T-helper 17 cell (primary cell): ENCODE measurements around the gene FLRT3. TPM values are rescaled to one million over a fixed set of nuclear protein-coding genes. Genes with fewer than 3 reads are reported as not detected.

Experiments used
- ATAC-seq: fragments of 150-1000 bp; cut with Tn5 transposase; 2 replicates; pipeline ENCODE4 v1.10.0; 2021; ENCODE audit warnings: mild to moderate bottlenecking, moderate library complexity
- DNase-seq, 3 donors: peaks; one replicate each; pipeline versions ENCODE4 v3.0.0 to v3.0.0-alpha.2; 2020 to 2021
- H3K9me3 ChIP-seq: one replicate; pipeline ENCODE4 v1.7.0; 2013; ENCODE audit warnings: low read length, mild to moderate bottlenecking; ENCODE audit not compliant: control insufficient read depth, poor library complexity, severe bottlenecking
- H3K27ac Mint-ChIP-seq: one replicate; pipeline ENCODE4 v1.8.0; 2022; ENCODE audit warnings: mild to moderate bottlenecking, moderate library complexity, mixed read lengths
- H3K27me3 Mint-ChIP-seq: one replicate; pipeline ENCODE4 v1.8.0; 2022; ENCODE audit warnings: mixed read lengths
- H3K36me3 Mint-ChIP-seq: one replicate; pipeline ENCODE4 v1.8.0; 2022; ENCODE audit warnings: low read depth, mixed read lengths
- H3K4me1 Mint-ChIP-seq: one replicate; pipeline ENCODE4 v1.8.0; 2022; ENCODE audit warnings: mild to moderate bottlenecking, mixed read lengths
- H3K4me3 Mint-ChIP-seq: one replicate; pipeline ENCODE4 v1.8.0; 2022; ENCODE audit warnings: mild to moderate bottlenecking, moderate library complexity, mixed read lengths
- total RNA-seq, 4 donors: library from RNA in 2 of 4; stranded (reverse) in 2 of 4; gene quantifications; one replicate each; pipeline ENCODE4 v1.2.3 and lab custom pipeline; 2022 to 2026

The FLRT3 gene
- total RNA-seq (not detected), total RNA-seq (lab: John Stamatoyannopoulos, UW) (0 reads per million in 2 donors)

- no peak within 1 kb of the TSS for H3K27ac Mint-ChIP-seq
- H3K4me3 Mint-ChIP-seq: no peak within 1 kb of the TSS
- H3K4me1 Mint-ChIP-seq: no peaks in the 10 kb centered on the region
- DNase-seq (no peak), ATAC-seq (peak; percentile 14)
- no peaks in the 10 kb centered on the region for H3K27me3 Mint-ChIP-seq
- no peaks in the 10 kb centered on the region for H3K9me3 ChIP-seq
- H3K36me3 Mint-ChIP-seq: no peaks in the 10 kb centered on the region
These were observed at the start of gene FLRT3 for GRCh38 chr20:14337400-14338171. TSS of gene FLRT3 (minus strand) at chr20:14337612. CDS start at chr20:14327506, 10,106 bp downstream.

DNA sequence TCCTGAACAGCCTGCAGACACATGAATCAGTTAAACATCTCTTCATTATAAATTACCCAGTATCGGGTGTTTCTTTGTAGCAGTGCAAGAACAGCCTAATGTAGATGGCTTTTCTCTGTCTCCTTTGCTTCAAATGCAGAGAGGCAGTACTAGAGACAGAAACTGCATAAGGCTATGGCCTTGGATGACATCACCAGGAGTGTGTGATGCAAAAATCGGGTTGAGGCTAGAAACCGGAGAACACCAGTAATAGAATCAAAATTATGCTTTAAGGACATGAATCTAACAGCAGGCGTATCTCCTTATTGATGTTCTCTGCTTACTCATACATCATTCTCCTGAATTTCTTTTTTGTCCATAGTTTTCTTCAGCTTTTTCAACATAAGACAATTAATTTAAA, 49.3 kb upstream of the FLRT3 start:
- ATAC-seq (no peak), DNase-seq (no peak)
- Mint-ChIP-seq H3K27ac (no peak overlapping the region), H3K36me3 (no peaks in the 10 kb centered on the region), H3K27me3 (no peaks in the 10 kb centered on the region), H3K4me3 (no peak overlapping the region), H3K4me1 (no peaks in the 10 kb centered on the region)
- H3K9me3 ChIP-seq: no peaks in the 10 kb centered on the region

DNA sequence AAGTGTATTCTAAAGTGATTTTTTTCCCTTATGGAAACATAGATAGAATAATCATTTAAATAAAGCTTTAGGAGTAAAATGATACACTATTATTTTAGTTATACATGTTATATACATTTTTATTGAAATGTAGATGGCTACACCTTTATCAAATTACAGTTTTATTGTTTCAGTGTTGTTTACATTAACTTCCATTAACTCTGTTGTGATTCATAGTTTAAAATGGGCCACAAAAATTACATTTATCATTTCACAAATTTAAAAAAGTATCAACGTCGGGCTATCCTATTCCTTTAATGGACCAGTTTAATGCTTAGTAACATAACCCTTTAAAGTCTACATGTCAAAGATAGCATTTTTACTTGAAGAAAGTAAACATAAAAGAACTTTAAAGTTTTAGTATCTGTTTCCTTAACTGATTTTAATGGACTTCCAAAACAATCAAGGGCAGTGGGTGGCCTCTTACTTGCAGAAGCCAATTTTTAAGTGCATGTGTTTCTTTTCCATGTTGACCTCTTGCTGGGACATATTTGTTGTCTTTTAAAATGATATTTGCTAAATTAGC, 47.8 kb upstream of the FLRT3 start:
- no peaks in the 10 kb centered on the region for H3K36me3 Mint-ChIP-seq
- ATAC-seq: no peak

GRCh38 chr20:14384416-14385175, 47.2 kb upstream of the FLRT3 start:
- H3K27me3 Mint-ChIP-seq: no peaks in the 10 kb centered on the region
- H3K4me3 Mint-ChIP-seq: no peak overlapping the region
- no peaks in the 10 kb centered on the region for H3K9me3 ChIP-seq
- ATAC-seq: no peak
- H3K27ac Mint-ChIP-seq: no peak overlapping the region
- no peaks in the 10 kb centered on the region for H3K4me1 Mint-ChIP-seq
- no peak for DNase-seq
- no peaks in the 10 kb centered on the region for H3K36me3 Mint-ChIP-seq

More for the DNA sequence above, 47.8 kb upstream of the FLRT3 start:
- Mint-ChIP-seq H3K4me1 (no peaks in the 10 kb centered on the region), H3K4me3 (no peak overlapping the region), H3K27ac (no peak overlapping the region), H3K27me3 (no peaks in the 10 kb centered on the region)
- H3K9me3 ChIP-seq: no peaks in the 10 kb centered on the region
- no peak for DNase-seq

GRCh38 chr20:14383335-14383734, 45.9 kb upstream of the FLRT3 start:
- Mint-ChIP-seq H3K36me3 (no peaks in the 10 kb centered on the region), H3K27me3 (no peaks in the 10 kb centered on the region), H3K4me3 (no peak overlapping the region), H3K4me1 (no peaks in the 10 kb centered on the region), H3K27ac (no peak overlapping the region)
- ATAC-seq (no peak), DNase-seq (no peak)
- no peaks in the 10 kb centered on the region for H3K9me3 ChIP-seq

DNA sequence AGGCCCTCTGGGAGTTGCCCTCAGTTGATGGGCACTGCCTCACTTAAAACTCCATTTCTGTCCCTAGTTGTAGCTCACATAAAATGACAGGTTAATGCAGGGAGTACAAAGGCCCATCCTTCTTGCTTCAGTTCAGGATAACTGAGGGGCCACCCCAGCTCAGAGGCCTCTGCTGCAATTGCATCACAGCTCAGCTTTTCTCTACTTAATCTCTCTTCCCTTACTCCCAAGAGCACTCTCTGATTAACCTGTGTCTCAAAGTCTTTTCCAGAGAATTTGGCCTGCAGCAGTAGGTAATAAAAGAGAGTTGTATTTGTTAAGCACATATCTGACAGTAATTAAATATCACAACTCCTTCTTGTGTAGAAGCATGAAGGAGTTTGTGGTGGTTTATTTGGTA, 40.9 kb upstream of the FLRT3 start:
- H3K9me3 ChIP-seq: no peaks in the 10 kb centered on the region
- DNase-seq (no peak), ATAC-seq (no peak)
- Mint-ChIP-seq H3K4me1 (no peaks in the 10 kb centered on the region), H3K27me3 (no peaks in the 10 kb centered on the region), H3K4me3 (no peak overlapping the region), H3K27ac (no peak overlapping the region), H3K36me3 (no peaks in the 10 kb centered on the region)

DNA sequence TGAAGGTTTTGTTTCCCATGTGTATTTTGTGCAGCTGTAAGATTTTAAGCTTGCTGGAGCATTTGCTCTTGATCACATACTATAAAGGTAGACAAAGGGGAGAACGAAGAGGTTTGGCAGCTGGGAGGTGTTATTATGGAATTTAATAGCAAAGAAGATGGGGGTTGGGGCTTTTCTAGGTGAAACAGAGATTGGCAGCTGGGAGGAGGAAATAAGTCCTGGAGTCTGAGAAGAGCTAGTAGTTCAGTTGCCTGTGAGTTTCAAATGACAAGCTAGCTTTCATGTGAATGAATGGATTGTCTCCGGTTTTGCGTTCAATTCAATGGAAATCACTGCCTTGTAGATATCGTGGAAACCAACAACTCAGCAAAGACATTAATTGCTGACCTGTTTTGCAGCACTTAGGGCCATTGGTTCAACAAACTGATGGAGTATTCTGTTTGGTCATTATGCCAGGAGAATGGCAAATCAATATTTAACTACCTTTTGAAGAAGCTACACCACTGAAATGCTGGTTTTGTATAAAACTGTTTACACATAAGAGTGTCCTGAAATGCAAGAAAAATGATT, 38.1 kb upstream of the FLRT3 start:
- DNase-seq: no peak
- no peaks in the 10 kb centered on the region for H3K36me3 Mint-ChIP-seq
- no peak overlapping the region for H3K4me3 Mint-ChIP-seq
- no peaks in the 10 kb centered on the region for H3K4me1 Mint-ChIP-seq
- H3K9me3 ChIP-seq: no peaks in the 10 kb centered on the region
- ATAC-seq: no peak
- H3K27me3 Mint-ChIP-seq: no peaks in the 10 kb centered on the region
- no peak overlapping the region for H3K27ac Mint-ChIP-seq

DNA sequence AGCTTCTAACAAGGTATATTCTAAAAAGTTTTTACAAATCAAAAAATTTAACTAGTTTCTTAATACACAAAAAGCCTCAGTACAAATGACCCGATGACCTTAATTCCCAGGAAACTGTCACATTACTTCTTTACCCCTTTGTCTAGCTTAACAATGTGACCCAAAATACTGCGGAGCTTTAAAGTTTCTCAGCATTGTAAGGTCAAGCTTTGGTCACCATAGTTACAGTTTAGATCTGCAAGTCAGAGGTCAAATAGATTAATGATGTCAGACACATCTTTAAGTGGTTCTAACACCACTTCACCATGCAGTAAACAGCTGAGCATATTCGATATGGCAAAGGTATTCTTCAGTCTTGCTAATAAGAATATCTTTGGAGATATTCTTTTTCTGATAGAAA, 36.8 kb upstream of the FLRT3 start:
- DNase-seq: no peak
- no peaks in the 10 kb centered on the region for H3K4me1 Mint-ChIP-seq
- ATAC-seq: no peak
- H3K27me3 Mint-ChIP-seq: no peaks in the 10 kb centered on the region
- no peak overlapping the region for H3K27ac Mint-ChIP-seq
- no peaks in the 10 kb centered on the region for H3K9me3 ChIP-seq
- H3K36me3 Mint-ChIP-seq: no peaks in the 10 kb centered on the region
- H3K4me3 Mint-ChIP-seq: no peak overlapping the region

DNA sequence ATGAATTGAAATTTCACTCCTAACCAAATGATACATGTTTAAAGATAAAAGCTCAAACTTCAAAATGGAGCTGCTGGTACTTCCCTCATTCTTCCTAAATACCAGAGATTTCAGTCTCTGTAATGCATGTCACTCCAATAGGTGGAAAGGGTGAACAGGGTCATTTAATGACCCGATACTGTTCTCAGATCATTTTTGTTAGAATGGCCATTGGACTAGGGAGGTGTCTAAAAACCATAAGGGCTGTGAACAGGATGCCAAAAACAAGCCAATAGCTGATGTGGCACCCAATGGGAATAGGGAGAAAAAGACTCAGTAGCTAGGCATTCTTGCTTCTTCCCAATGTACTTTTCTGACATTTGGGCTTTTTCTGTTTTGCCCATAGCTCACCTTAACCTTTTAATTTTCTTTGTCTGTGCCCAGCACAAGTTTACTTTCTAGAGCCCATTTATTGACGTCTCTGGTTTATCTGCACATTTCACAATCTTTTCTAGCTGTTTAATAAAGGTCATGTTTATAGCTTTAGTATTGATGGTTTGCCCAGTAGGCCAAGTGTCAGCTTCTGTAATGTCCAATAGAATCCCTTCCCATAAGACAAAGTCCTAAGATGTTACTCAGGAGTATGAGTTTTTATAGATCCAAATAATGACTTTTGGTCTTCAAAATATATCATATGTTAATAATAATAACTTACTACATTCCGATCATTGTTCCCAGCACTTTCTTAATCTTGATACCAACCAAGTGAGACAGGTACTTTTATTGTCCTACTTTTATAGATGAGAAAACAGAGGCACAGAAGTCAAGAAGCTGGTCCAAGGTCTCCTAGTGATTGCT, 24.3 kb upstream of the FLRT3 start:
- H3K4me1 Mint-ChIP-seq: no peaks in the 10 kb centered on the region

GRCh38 chr20:14360416-14360815, 23.0 kb upstream of the FLRT3 start:
- Mint-ChIP-seq H3K36me3 (no peaks in the 10 kb centered on the region), H3K27me3 (no peaks in the 10 kb centered on the region), H3K27ac (no peak overlapping the region), H3K4me3 (no peak overlapping the region), H3K4me1 (no peaks in the 10 kb centered on the region)
- no peak for DNase-seq
- no peaks in the 10 kb centered on the region for H3K9me3 ChIP-seq
- ATAC-seq: no peak

More for the DNA sequence above, 24.3 kb upstream of the FLRT3 start:
- H3K9me3 ChIP-seq: no peaks in the 10 kb centered on the region
- Mint-ChIP-seq H3K27ac (no peak overlapping the region), H3K27me3 (no peaks in the 10 kb centered on the region), H3K36me3 (no peaks in the 10 kb centered on the region), H3K4me3 (no peak overlapping the region)
- DNase-seq: no peak
- no peak for ATAC-seq

DNA sequence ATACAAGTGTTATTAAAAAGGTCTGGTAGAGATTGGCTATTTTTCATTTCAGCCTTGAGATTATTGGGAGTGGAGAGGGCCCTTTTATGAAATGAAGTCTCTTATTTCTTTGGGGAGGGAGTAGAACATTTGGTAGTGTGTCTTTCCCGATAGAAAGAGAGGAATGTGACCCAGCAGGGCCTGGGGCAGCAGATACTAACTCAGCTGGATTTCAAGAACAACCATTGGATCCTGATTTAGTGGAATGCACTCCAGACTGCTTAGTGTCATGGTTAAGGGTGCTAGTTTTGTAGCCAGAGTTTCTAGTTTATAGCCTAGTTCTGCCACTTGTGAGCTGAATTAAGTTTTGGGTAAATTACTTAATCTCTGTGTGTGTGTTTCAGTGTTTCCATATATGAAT, 18.4 kb upstream of the FLRT3 start:
- Mint-ChIP-seq H3K4me3 (no peak overlapping the region), H3K27ac (no peak overlapping the region), H3K27me3 (no peaks in the 10 kb centered on the region), H3K4me1 (no peaks in the 10 kb centered on the region), H3K36me3 (no peaks in the 10 kb centered on the region)
- no peak for ATAC-seq
- no peaks in the 10 kb centered on the region for H3K9me3 ChIP-seq
- no peak for DNase-seq

GRCh38 chr20:14344746-14345145, 7.3 kb upstream of the FLRT3 start:
- H3K9me3 ChIP-seq: no peaks in the 10 kb centered on the region
- Mint-ChIP-seq H3K27me3 (no peaks in the 10 kb centered on the region), H3K4me1 (no peaks in the 10 kb centered on the region), H3K36me3 (no peaks in the 10 kb centered on the region), H3K27ac (no peak overlapping the region), H3K4me3 (no peak overlapping the region)
- DNase-seq: no peak
- ATAC-seq: no peak
